SW480 (cell line): ENCODE results near the gene TXLNA.
A peak's percentile ranks its signal among the peaks of the same experiment; 100 is the strongest.

Source experiments
- DNase-seq: peaks from one replicate; pipeline ENCODE4 v3.0.0-alpha.2; 2016; ENCODE audit warnings: low spot score

Gene TXLNA

DNA sequence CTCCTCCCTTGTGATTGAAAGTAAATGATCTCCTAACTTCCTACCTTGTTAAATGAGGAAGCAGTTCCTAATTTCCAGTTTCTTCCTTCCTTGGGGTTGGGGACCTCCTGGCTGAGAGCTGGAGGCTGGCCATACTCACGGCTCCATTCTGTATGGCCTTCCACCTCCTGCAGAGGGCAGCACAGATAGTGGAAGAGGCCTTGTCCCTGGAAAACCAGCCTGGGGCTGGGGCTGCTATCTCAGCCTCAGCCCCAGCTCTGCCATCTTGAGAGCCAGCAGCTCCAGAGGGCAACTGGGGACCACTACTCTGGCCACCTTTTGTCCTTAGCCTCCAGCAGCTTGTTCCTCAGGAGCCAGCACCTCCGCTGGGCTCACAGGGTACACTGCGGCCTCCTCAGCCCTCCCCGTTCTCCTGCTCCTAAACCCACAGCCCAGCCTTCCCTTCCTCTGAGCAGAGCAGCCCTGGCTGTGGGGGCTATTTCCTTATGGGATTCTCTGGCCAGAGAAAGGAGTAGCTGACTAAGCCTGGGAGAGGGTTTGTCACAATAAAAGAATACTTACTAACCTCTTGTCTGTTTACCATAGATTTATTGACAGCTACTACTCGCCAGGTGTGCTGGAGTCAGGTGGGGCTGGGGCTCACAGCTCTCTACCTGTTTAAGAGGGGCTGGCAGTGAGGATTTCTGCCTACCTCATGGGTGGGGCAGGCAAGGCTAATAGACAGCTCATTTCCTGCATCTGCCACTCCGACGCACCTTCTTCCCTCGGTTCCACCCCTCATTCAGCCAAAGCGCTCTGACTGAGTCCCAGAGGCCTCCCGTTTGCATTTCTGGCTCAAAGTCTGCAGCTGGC lies 36.4 kb downstream of the TXLNA start:
- DNase-seq = peak; percentile 48

DNA sequence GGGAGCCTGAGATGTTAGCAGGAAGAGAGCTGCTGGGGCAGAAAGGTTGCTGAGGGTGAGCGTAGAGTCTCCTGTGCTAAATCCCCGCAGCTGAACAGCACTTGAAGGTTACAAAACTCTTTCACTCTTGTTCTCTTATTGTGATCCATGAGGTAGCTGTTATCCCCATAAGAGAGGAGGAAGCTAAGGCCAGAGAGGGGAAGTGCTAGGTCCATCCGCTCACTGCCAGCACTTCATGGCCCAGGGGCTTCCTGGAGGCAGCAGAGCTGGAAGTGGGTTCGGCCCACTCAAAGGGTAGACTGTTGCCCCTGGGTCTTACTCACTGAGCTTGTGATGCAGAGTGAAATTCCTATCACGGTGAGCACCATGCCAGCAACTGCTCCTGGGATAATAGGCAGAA lies 37.1 kb downstream of the TXLNA start:
- no peak for DNase-seq

DNA sequence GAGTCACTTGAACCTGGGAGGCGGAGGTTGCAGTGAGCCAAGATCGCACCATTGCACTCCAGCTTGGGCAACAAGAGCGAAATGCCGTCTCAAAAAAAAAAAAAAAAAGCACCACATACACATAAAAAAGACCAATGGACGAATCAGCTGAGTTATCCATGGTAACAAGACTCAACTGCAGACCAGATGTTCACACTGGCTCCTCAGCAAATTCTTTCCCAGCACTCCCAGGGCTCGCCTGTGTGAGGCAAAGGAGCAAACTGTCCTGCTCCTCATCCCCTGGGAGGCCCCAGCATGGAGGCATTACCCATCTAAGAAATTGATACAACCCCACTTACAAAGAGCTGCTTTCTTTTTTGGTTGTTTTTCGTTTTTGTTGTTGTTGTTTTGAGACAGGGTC lies 39.5 kb downstream of the TXLNA start:
- no peak for DNase-seq

DNA sequence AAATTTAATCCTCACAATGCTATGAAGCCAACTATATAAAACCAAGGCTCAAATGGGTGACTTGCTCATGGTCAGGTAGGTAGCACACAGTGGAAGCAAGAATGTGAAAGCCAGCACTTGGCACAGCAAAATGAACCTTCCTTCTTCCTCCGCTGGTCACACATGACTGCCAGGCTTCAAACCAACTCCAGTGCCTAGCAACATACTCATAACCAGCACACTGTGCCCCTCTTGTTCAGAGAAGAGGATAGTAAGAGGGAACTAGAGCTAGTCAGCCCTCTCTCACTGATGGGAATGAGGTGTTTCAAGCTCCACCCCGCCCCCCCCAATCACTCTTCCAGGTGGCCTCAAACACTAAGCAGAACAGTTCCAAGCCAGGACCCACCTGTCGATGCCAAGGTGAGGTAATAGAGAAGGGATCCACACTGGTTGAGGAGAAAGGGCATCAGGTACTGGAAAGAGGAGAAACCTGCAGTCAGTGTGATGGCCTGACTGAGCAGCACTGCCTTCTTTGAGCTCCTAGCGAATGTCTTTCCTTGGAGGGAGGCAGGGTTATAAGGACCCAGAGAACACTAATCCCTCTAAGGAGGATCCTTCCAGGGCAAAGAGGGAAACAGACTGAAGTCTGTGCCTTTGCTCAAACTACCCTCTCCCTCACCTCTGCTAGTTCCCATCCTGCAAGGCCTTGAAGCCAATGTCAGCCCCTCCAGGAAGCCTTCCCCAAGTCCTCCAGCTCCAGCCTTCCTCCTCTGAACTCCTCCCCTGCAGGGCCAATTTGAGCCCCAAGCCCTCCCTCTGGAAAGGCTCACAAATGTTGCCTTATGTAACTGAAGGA lies 41.5 kb downstream of the TXLNA start:
- no peak for DNase-seq

DNA sequence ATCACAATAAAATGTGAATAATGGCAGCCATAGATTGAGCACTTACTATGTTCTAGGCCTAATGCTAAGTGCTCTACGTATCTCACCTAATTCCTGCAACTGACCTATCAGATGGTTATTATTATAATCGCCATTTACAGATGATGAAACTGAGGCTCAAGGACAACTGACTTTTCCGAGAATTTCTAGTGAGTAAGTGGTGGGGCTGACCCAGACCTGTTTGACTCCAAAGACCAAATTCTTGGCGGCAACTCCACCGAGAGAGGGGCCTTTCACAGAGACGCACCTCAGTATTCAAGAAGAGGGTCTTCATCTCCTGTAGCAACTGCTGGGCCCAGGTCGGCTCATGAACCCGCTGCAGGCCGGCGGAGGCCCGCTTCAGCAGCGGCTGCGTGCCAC lies 42.1 kb downstream of the TXLNA start:
- no peak for DNase-seq

DNA sequence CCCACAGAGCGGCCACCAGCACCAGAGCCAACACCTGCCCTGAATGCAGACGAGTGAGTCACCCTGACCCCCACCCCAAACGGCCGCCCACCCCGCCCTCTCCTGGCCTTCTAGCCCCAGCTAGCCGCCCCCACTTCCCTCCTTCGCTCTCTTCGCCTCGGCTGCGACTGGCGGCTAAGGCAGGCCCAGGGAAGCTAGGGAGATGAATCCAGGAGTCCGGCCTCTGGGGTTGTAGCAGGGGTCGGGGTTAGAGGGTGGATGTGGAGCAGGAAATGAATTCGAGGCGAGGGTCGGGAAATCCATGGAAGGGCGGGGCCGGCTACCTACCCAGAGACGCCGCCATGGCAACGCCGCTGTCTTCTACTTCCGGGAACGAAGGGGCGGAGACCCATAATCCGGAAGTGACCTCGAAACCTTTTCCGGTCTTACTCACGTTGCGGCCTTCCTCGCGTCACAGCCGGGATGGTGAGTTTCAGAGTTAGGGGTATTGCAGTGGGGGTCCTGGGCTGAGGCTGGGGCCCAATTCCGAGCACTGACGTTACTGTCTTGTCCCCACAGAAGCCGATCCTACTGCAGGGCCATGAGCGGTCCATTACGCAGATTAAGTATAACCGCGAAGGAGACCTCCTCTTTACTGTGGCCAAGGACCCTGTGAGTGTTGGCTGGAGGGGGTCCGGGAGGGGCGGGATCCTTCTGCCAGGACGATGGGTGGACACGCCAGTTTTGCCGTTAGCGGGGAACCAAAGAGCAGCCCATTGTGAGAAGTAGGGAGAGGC lies 42.7 kb downstream of the TXLNA start, which contains the start of the genes EIF3I and TMEM234:
TSS of gene EIF3I (plus strand) at position 428 of the 776 bp plus-strand sequence. CDS start at position 463, 35 bp downstream.
TSS of gene TMEM234 (minus strand) at position 374 of the 776 bp plus-strand sequence. CDS start at position 343, 31 bp downstream.
- peak; percentile 88 for DNase-seq

DNA sequence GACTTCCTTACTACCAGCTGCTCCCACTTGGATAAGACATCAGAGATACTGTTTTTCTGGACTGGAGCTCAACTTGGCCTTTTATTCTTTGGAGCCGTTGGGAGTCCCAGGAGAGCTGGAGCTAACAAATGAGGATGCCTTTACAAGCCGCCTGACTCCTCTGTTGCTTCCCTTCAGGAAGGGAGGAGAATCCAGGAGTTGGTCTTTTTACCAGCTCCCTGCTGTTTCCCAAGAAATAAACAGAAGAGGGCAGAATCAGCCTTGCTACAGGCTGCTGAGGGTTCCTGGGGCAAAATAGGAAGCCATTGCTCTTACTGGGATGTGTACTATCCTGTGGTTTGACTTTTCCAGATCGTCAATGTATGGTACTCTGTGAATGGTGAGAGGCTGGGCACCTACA lies 44.2 kb downstream of the TXLNA start:
- no peak for DNase-seq

DNA sequence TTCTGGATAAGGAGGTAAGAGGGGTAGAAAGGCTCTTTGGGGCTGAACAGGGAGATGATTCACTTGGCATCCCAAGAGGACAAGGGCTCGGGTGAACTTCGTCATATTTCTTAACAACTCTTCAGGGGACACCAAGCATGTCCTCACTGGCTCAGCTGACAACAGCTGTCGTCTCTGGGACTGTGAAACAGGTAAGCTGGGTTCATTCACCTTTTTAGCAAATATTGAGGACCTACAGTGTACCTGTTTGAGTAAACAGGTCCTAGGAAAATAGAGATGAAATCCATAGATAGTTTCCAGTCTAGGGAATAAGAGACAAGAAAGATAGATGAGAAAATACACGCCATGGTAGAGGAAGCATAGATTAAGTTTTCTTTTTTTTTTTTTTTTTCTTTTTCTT lies 44.8 kb downstream of the TXLNA start:
- DNase-seq = no peak

DNA sequence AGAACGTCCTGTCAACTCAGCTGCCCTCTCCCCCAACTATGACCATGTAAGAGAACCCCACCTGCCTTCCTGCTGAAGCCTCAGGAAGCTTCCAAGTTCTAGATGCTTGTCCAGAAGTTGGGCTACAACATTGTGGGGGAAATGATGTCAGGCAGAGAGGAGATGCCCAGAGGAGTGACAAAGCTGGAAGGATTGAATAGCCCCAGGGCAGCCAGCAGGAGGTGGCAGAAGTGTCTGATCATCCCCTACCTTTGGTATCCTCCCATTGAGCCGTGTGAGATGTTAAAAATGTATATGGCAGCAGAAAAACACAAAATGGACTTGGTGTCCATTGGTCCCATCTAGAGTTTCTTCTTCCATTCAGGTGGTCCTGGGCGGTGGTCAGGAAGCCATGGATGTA lies 49.3 kb downstream of the TXLNA start:
- no peak for DNase-seq

DNA sequence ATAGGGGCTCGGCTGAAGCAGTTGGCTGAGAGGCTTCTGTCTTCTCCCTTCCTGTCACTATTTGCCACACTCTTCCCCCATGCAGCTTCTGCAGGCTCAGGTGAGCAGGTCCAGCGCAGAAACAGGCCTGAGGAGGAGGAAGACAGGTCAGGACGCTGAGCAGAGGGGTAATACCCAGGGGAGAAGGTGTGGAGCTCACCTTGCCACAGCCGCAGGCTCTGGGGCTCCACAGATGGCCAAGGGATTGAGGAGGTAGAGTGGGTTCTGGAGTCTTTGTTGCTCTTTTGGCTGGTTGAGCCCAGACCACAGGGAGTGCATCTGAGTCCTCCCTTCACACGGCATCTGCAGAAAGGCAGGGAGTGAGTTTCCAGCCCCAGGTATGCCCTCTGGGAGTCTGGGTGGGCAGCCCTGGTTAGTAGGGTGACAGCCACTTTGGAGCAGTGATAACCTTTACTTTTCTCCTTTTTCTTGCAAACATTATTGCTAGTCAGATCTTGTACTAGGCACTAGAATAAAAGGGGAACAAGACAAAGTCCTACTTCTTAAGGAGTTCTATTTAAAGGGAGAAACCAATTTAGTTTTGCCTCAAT lies 52.5 kb downstream of the TXLNA start:
- no peak for DNase-seq

DNA sequence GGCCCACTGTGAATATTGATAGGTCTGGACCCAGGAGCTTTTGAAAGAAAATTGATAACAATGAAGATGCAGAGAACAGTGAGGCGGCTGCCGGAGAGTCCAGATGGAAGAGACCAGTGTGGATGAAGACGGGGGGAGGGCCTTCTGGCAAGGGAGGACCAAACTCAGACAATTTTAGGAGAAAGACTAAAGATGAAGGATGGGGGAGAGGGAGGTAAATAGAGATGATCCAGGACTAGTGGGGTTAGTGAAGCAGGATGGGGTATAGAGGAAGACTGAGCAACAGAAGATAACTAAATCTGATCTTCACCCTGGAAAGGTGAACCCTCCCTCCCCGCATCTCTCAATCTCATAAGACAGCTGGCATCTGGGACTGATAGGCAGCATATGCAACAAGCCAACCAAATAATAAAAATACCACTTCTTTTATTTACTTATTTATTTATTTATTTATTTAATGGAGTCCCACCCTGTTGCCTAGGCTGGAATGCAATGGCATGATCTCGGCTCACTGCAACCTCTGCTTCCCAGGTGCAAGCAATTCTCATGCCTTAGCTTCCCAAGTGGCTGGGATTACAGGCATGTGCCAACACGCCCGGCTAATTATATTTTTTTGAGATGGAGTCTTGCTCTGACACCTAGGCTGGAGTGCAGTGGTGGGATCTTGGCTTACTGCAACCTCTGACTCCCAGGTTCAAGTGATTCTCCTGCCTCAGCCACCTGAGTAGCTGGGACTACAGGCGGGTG lies 53.3 kb downstream of the TXLNA start:
- no peak for DNase-seq

DNA sequence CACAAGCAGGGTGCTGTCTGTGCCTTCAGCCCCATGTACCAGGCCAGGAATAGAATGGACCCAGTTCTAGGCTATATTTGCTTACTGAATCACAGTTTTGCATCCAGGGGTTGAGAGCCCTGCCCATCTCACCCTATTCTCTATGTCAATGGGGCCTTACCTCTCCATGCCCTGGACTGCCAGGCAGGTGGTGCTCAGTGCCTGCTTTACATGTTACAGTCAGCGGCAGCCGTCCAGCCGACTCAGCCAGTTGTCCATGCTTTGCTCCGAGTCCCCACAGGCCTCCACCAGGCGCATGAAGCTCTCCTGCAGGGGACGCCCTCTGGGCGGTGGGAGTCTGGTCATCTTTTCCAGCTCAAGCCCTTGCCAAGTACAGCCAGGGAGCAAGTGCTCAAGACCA lies 55.3 kb downstream of the TXLNA start:
- no peak for DNase-seq

DNA sequence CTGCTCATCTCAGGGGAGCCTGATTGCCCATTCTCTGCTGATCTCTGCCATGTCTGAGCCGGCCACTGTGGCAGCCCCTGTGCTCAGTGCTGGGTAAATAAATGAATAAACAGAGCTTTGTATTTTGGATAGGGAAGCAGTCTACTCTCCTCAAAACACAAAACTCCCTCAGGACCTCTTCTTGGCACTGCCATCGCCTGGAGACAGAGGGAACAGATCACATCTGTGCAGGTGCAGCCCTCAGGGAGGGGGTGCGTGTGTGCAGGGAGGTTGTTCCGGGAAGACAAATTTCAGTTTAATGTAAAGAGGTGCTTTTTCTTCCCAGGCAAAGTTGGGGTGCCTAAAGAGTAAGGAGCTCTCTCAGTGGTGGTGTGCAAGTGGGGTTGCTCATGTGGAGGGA lies 59.9 kb downstream of the TXLNA start:
- no peak for DNase-seq

DNA sequence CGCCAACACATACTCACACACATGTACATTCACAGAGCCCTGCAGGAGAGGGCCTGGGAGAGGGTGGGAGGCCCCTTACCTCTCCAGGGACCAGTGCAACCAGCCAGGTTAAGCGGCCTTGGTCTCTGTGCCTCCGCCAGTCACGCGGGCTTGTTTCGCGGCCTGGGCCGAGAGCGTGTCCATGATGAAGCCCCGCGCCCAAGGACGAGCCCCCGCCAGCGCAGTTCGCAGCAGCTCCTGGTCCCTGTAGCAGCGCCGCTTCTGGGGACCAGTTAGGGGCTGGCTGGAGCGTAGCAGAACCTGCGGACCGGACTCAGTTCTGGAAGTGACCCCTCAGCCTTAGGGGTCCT lies 60.3 kb downstream of the TXLNA start:
- DNase-seq = no peak

DNA sequence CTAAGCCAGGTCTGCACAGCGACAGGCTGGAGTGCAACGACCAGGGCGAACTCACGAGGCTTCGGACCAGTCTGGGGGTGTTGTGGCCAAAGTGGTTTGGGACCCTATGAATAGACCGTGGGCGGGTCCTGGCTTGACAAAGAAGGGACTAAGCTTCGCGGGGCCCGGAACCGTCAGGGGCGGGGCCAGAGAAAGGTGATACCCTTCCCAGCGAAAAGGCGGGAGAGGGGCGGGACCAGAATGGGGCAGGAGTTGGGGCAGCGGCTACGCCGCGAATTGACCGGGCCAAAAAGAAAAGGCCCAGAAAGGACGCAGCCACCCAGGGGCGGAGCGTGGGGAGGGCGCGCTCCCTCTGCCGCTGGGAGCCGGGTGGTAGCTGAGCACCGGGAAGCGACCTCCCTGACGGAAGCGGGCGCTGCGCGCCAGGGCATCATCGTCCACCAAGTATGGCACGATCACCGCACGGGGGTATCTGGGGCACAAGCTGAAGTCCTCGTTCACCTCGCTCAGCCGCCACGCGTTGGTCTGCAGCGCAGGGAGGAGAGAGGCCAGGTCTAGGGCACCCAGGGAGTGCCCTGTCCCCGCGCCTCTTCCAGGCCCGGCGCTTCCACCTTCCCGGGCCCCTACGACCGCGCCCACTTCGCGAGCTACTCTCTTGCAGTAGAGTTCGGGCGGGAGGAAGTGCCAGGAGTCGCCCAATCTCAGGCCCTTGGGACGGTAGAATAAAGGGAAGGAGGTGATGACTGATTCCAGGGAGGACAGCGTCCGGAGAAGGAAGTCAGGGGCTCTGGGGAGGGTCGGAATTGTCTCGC lies 60.9 kb downstream of the TXLNA start:
- DNase-seq = peak; percentile 76

DNA sequence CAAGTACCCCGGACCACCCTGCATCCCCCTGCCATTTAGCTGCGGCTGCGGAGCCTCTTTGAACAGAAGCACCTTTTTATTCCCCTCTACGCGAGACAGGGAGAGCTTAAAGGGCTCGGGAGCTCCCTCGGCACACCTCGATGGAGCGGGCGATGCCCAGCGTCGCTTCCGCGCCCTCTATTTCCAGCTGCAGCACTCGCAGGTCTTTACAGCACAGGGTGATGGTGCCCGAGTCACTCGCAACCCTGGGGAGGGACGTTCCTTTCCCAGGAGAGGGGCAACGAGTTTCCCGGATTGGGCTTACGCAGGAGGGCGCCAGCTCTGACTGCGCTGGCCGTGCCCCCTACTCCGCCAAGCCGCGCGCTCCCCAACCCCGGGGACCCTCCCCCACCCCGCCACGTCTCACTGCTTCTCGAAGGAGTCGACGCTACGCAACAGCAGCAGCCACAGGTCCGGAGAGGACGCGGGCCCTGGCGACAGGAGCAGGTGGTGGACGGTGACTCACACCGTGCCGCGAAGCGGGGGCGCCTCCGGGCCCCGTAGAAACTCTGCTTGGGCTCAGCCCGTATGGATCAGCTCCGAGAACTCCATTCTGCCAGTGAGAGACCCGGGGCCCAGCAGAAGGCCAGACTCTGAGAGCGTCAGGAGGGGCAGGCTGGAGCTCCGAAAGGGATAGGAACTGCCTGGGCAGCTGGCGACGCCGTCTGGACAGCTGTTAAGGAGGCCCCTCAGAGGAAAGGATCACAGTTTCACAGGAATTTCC lies 61.7 kb downstream of the TXLNA start:
- peak; percentile 75 for DNase-seq

DNA sequence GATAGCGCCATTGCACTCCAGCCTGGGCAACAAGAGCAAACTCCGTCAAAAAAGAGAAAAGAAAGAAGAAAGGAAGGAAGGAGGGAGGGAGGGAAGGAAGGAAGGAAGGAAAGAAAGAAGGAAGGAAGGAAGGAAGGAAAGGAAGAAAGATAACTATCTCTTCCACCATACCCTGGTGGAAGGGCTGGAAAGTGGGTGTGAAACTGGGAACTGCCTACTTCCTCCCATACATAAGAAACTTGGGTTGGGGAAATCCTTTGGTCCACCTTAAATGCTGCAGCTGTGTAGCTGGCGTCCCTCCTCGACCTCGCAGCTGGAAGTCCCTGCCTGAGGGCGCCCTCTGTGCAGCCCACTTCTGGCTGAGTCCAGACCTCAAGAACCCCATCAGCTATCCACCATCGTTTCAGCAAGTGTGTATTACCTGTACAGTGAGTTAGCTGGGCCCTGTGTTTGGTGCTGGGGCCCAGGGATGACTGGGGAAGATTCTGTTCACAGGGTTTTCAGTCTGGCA lies 62.9 kb downstream of the TXLNA start:
- peak; percentile 22 for DNase-seq

DNA sequence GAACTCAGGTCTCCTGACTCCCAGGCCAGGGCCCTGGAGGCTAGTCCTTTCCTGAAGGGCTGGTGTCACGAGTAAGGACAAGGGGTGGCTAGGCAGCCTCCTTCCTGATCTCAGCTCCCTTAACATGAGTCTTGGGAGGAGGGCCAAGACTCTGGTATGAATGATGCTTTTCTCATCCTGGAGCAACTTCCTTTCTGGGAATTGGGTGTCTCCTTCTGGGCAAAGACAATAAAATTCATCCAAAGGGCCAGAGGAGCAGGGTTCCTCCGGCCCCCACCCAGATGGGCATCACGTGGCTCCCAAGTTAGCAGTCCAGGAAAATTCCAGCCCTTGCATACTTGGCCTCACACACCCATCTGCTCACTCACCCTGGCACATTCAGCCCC lies 67.4 kb downstream of the TXLNA start, which contains the start of gene FAM167B:
TSS of gene FAM167B (plus strand) at position 335 of the 386 bp plus-strand sequence. CDS start 200 bp downstream, outside the sequence.
- DNase-seq = no peak

DNA sequence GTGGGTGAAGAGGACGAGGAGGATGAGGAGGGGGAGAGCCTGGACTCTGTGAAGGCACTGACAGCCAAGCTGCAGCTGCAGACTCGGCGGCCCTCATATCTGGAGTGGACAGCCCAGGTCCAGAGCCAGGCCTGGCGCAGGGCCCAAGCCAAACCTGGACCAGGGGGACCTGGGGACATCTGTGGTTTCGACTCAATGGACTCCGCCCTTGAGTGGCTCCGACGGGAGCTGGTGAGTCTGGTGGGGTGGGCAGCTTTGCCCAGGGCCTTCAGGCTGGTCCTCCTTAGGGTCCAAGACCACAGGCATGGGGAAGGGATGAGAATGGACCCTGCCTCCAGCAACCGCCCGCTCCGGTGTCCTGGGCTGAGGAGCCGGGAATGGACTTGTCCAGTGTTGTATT lies 68.0 kb downstream of the TXLNA start:
- DNase-seq = no peak
